DMS153 treated with DMSO at 0.1 percent for 48 hours (cell line): ENCODE data around the gene DNALI1.

Source experiments
- DNase-seq: peaks from one replicate; lab custom pipeline; 2025; ENCODE audit not compliant: unreplicated experiment; lab: John Stamatoyannopoulos, UW

Gene DNALI1

GRCh38 chr1:37599940-37600339 is 43.2 kb downstream of the DNALI1 start:
- no peak for DNase-seq

- no peak for DNase-seq
These were observed 44.7 kb downstream of the DNALI1 start for GRCh38 chr1:37601441-37601840.

GRCh38 chr1:37602750-37603694 is 46.3 kb downstream of the DNALI1 start:
- DNase-seq, result peak; percentile 50

- DNase-seq, result no peak
These were observed 48.4 kb downstream of the DNALI1 start for GRCh38 chr1:37605061-37605650.

- DNase-seq, result no peak
These were observed 49.2 kb downstream of the DNALI1 start for GRCh38 chr1:37605806-37606474.

GRCh38 chr1:37606481-37607263 is 49.9 kb downstream of the DNALI1 start:
- DNase-seq, result no peak

GRCh38 chr1:37609002-37609401 is 52.3 kb downstream of the DNALI1 start:
- DNase-seq, result no peak

GRCh38 chr1:37609994-37610393 is 53.3 kb downstream of the DNALI1 start:
- DNase-seq, result no peak

- DNase-seq, result no peak
These were observed 55.4 kb downstream of the DNALI1 start for GRCh38 chr1:37612186-37612585.

GRCh38 chr1:37614105-37614504 is 57.4 kb downstream of the DNALI1 start:
- no peak for DNase-seq

- DNase-seq, result no peak
These were observed 59.6 kb downstream of the DNALI1 start for GRCh38 chr1:37616330-37616729.
